Measurements from ENCODE around the gene CLTCL1.

The CLTCL1 gene

DNA sequence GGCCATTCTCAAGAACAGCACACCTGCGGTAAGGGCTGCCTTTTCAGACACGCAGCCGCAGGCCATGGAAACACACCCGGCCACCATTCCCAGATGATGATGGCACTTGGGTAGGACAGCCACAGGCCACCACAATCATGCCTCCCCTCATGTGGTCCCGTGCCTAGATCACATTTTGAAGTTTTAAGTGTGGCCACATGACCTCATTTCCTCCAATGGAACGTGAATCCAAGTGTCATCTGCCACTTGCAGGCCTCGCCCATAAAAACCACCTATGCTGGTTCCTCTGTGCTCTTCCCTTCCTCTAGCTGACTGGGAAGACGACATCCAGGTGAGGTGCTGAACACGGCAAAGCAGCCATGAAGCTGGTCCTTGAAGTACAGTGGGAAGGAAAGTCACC is 68.4 kb downstream of the CLTCL1 start:
- Histone ChIP-seq H3K27me3 (ENCODE audit: control insufficient read depth, insufficient read depth, low read length) (no peaks in the 10 kb centered on the region), H3K36me3 (ENCODE audit: control insufficient read depth, insufficient read depth, low read length) (no peaks in the 10 kb centered on the region), H3K4me1 (ENCODE audit: control insufficient read depth, insufficient read depth, low read length) (no peaks in the 10 kb centered on the region), H3K9ac (ENCODE audit: low read length) (no peak overlapping the region), H3K4me3 (ENCODE audit: low read length) (no peak overlapping the region), H3K9me3 (ENCODE audit: control insufficient read depth, low read length) (no peaks in the 10 kb centered on the region)

GRCh38 chr22:19222242-19223005 is 69.1 kb downstream of the CLTCL1 start:
- no peak overlapping the region for H3K4me3 ChIP-seq (ENCODE audit: low read length)
- no peaks in the 10 kb centered on the region for H3K36me3 ChIP-seq (ENCODE audit: control insufficient read depth, insufficient read depth, low read length)
- no peaks in the 10 kb centered on the region for H3K9me3 ChIP-seq (ENCODE audit: control insufficient read depth, low read length)
- H3K9ac ChIP-seq (ENCODE audit: low read length) = no peak overlapping the region
- no peaks in the 10 kb centered on the region for H3K4me1 ChIP-seq (ENCODE audit: control insufficient read depth, insufficient read depth, low read length)
- no peaks in the 10 kb centered on the region for H3K27me3 ChIP-seq (ENCODE audit: control insufficient read depth, insufficient read depth, low read length)

- Histone ChIP-seq H3K27me3 (ENCODE audit: control insufficient read depth, insufficient read depth, low read length) (no peaks in the 10 kb centered on the region), H3K36me3 (ENCODE audit: control insufficient read depth, insufficient read depth, low read length) (no peaks in the 10 kb centered on the region), H3K9me3 (ENCODE audit: control insufficient read depth, low read length) (no peaks in the 10 kb centered on the region), H3K9ac (ENCODE audit: low read length) (no peak overlapping the region), H3K4me1 (ENCODE audit: control insufficient read depth, insufficient read depth, low read length) (no peaks in the 10 kb centered on the region), H3K4me3 (ENCODE audit: low read length) (no peak overlapping the region)
Observed at GRCh38 chr22:19220867-19221266, 70.7 kb downstream of the CLTCL1 start.

DNA sequence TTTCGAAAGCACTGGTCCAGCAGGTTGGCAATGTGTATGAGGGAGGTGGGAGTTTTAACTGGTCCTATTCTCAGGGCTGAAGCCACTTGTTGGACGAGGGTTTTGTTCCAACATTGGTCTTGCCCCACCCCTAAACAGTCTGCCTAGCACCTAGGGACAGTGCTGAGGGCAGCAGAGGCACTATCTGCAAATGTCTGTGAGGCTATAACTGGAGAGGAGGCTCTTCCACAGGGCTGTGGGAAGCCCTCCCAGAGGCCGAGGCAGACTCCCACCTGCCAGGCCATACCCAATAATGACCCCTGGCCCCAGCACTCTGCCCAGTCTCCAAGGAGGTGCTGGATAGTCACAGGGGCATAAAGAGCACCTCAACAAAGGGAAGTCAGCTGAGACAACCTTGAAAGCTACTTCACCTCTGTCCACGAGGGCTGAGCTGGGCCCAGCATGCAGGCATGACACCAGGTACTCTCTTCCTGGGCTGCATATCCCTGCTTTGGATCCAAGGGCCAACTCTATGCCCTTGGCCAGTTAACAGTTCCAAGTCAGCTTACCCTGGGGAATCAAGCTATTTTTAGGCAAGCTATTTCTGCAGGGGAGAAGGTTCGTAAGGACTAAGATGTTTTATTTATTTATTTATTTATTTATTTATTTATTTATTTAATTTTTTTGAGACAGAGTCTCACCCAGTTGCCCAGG is 72.8 kb downstream of the CLTCL1 start:
- H3K9me3 ChIP-seq (ENCODE audit: control insufficient read depth, low read length) = no peaks in the 10 kb centered on the region
- no peaks in the 10 kb centered on the region for H3K4me1 ChIP-seq (ENCODE audit: control insufficient read depth, insufficient read depth, low read length)
- H3K4me3 ChIP-seq (ENCODE audit: low read length) = no peak overlapping the region
- no peak overlapping the region for H3K9ac ChIP-seq (ENCODE audit: low read length)
- H3K36me3 ChIP-seq (ENCODE audit: control insufficient read depth, insufficient read depth, low read length) = no peaks in the 10 kb centered on the region
- no peaks in the 10 kb centered on the region for H3K27me3 ChIP-seq (ENCODE audit: control insufficient read depth, insufficient read depth, low read length)

- H3K4me1 ChIP-seq (ENCODE audit: control insufficient read depth, insufficient read depth, low read length) = no peaks in the 10 kb centered on the region
- no peaks in the 10 kb centered on the region for H3K36me3 ChIP-seq (ENCODE audit: control insufficient read depth, insufficient read depth, low read length)
- H3K9me3 ChIP-seq (ENCODE audit: control insufficient read depth, low read length) = no peaks in the 10 kb centered on the region
- no peak overlapping the region for H3K9ac ChIP-seq (ENCODE audit: low read length)
- H3K27me3 ChIP-seq (ENCODE audit: control insufficient read depth, insufficient read depth, low read length) = no peaks in the 10 kb centered on the region
- no peak overlapping the region for H3K4me3 ChIP-seq (ENCODE audit: low read length)
Observed at GRCh38 chr22:19216579-19216978, 74.9 kb downstream of the CLTCL1 start.

- Histone ChIP-seq H3K36me3 (ENCODE audit: control insufficient read depth, insufficient read depth, low read length) (no peaks in the 10 kb centered on the region), H3K9me3 (ENCODE audit: control insufficient read depth, low read length) (no peaks in the 10 kb centered on the region), H3K9ac (ENCODE audit: low read length) (no peak overlapping the region), H3K4me1 (ENCODE audit: control insufficient read depth, insufficient read depth, low read length) (no peaks in the 10 kb centered on the region), H3K4me3 (ENCODE audit: low read length) (no peak overlapping the region), H3K27me3 (ENCODE audit: control insufficient read depth, insufficient read depth, low read length) (no peaks in the 10 kb centered on the region)
Observed at GRCh38 chr22:19215360-19215759, 76.2 kb downstream of the CLTCL1 start.

- Histone ChIP-seq H3K27me3 (ENCODE audit: control insufficient read depth, insufficient read depth, low read length) (no peaks in the 10 kb centered on the region), H3K9ac (ENCODE audit: low read length) (no peak overlapping the region), H3K9me3 (ENCODE audit: control insufficient read depth, low read length) (no peaks in the 10 kb centered on the region), H3K4me3 (ENCODE audit: low read length) (no peak overlapping the region), H3K4me1 (ENCODE audit: control insufficient read depth, insufficient read depth, low read length) (no peaks in the 10 kb centered on the region), H3K36me3 (ENCODE audit: control insufficient read depth, insufficient read depth, low read length) (no peaks in the 10 kb centered on the region)
Observed at GRCh38 chr22:19214078-19214473, 77.4 kb downstream of the CLTCL1 start.

DNA sequence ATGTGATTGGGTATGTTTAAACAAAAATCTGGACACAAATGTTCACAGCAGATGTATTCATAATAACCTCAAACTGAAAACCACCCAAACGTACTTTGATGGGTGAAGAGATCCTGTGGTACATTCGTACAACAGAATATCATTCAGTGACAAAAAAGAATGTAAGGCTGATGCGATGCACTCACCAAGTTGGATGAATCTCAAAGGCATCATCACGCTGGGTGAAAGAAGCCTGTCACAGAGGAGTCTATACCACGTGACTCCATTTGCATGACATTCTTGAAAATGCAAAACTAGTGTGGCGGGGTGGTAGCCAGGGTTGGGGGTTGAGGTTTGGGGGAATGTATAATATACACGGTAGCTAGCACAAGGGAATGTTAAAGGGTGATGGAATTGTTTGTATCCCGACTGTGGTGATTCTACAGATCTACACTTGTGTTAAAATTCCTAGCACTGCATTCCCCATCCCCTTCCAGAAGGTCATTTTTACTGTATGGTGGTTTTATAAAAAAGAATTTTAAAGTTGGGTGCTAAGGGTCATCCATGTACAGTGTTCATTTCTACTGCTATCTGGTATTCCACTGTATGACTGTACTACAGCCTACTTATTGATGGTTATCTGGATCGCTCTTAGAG is 78.0 kb downstream of the CLTCL1 start:
- no peaks in the 10 kb centered on the region for H3K9me3 ChIP-seq (ENCODE audit: control insufficient read depth, low read length)
- H3K36me3 ChIP-seq (ENCODE audit: control insufficient read depth, insufficient read depth, low read length) = no peaks in the 10 kb centered on the region
- H3K4me1 ChIP-seq (ENCODE audit: control insufficient read depth, insufficient read depth, low read length) = no peaks in the 10 kb centered on the region
- no peaks in the 10 kb centered on the region for H3K27me3 ChIP-seq (ENCODE audit: control insufficient read depth, insufficient read depth, low read length)
- no peak overlapping the region for H3K9ac ChIP-seq (ENCODE audit: low read length)
- H3K4me3 ChIP-seq (ENCODE audit: low read length) = no peak overlapping the region

GRCh38 chr22:19213001-19213400 is 78.5 kb downstream of the CLTCL1 start:
- Histone ChIP-seq H3K9ac (ENCODE audit: low read length) (no peak overlapping the region), H3K4me3 (ENCODE audit: low read length) (no peak overlapping the region), H3K27me3 (ENCODE audit: control insufficient read depth, insufficient read depth, low read length) (no peaks in the 10 kb centered on the region), H3K4me1 (ENCODE audit: control insufficient read depth, insufficient read depth, low read length) (no peaks in the 10 kb centered on the region), H3K36me3 (ENCODE audit: control insufficient read depth, insufficient read depth, low read length) (no peaks in the 10 kb centered on the region), H3K9me3 (ENCODE audit: control insufficient read depth, low read length) (no peaks in the 10 kb centered on the region)

DNA sequence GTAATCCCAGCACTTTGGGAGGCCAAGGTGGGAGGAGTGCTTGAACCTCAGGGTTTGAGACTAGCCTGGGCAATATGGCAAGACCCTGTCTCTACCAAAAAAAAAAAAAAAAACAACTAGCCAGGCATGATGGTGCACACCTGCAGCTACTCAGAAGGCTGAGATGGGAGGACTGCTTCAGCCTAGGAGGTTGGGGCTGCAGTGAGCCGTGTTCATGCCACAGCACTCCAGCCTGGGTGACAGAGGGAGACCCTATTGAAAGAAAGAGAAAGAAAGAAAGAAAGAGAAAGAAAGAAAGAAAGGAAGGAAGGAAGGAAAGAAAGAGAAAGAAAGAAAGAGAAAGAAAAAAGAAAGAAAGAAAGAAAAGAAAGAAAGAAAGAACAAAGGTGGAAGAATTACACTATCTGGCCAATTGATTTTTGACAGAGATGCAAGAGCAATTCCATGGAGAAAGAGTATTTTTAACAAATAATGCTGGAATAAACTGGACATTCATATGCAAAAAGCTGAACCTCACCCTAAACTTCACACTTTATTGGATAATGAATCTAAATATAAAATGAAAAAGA is 79.1 kb downstream of the CLTCL1 start:
- Histone ChIP-seq H3K9me3 (ENCODE audit: control insufficient read depth, low read length) (no peaks in the 10 kb centered on the region), H3K4me1 (ENCODE audit: control insufficient read depth, insufficient read depth, low read length) (no peaks in the 10 kb centered on the region), H3K27me3 (ENCODE audit: control insufficient read depth, insufficient read depth, low read length) (no peaks in the 10 kb centered on the region), H3K36me3 (ENCODE audit: control insufficient read depth, insufficient read depth, low read length) (no peaks in the 10 kb centered on the region), H3K9ac (ENCODE audit: low read length) (no peak overlapping the region), H3K4me3 (ENCODE audit: low read length) (no peak overlapping the region)

GRCh38 chr22:19210188-19210587 is 81.3 kb downstream of the CLTCL1 start:
- Histone ChIP-seq H3K4me3 (ENCODE audit: low read length) (no peak overlapping the region), H3K36me3 (ENCODE audit: control insufficient read depth, insufficient read depth, low read length) (no peaks in the 10 kb centered on the region)

GRCh38 chr22:19208287-19208847 is 83.2 kb downstream of the CLTCL1 start:
- no peak overlapping the region for H3K4me3 ChIP-seq (ENCODE audit: low read length)
- H3K9me3 ChIP-seq (ENCODE audit: control insufficient read depth, low read length) = no peaks in the 10 kb centered on the region
- no peak overlapping the region for H3K9ac ChIP-seq (ENCODE audit: low read length)
- no peaks in the 10 kb centered on the region for H3K27me3 ChIP-seq (ENCODE audit: control insufficient read depth, insufficient read depth, low read length)
- H3K4me1 ChIP-seq (ENCODE audit: control insufficient read depth, insufficient read depth, low read length) = no peaks in the 10 kb centered on the region
- no peaks in the 10 kb centered on the region for H3K36me3 ChIP-seq (ENCODE audit: control insufficient read depth, insufficient read depth, low read length)

More at GRCh38 chr22:19210188-19210587, 81.3 kb downstream of the CLTCL1 start:
- no peaks in the 10 kb centered on the region for H3K27me3 ChIP-seq (ENCODE audit: control insufficient read depth, insufficient read depth, low read length)
- no peaks in the 10 kb centered on the region for H3K4me1 ChIP-seq (ENCODE audit: control insufficient read depth, insufficient read depth, low read length)
- no peak overlapping the region for H3K9ac ChIP-seq (ENCODE audit: low read length)
- H3K9me3 ChIP-seq (ENCODE audit: control insufficient read depth, low read length) = no peaks in the 10 kb centered on the region
